Inferior parietal cortex (tissue), 1 donor: ENCODE results near the gene GUCD1.

Experiments
- DNase-seq: peaks from one replicate; pipeline ENCODE4 v3.0.0-alpha.2; 2016; ENCODE audit errors: extremely low spot score

The GUCD1 gene

DNA sequence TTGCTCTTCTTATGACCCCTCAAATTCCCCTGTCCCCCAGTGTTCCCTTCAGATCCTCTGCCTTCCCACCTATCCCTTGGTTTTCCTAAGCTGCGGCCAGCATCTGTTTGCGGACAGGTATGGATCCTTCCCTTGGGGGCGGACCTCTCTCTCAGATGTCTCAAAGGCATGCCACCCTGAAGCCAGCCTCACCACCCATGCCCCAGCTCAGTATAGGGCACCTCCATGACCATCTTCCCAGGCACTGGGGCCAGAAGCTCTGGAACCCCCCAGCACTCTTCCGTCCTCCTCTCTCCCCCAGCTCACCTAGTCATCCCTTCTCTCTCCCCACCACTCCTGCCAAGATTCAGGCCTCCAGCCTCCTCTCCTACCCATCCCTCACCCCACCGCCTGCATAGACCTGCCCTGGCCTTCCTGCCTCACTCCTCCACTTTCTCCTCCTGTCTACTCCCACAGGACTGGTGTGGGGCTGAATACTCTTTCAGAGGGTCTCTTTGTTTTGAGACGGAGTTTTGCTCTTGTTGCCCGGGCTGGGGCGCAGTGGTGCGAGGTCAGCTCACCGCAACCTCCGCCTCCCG lies 35.7 kb upstream of the GUCD1 start:
- no peak for DNase-seq

DNA sequence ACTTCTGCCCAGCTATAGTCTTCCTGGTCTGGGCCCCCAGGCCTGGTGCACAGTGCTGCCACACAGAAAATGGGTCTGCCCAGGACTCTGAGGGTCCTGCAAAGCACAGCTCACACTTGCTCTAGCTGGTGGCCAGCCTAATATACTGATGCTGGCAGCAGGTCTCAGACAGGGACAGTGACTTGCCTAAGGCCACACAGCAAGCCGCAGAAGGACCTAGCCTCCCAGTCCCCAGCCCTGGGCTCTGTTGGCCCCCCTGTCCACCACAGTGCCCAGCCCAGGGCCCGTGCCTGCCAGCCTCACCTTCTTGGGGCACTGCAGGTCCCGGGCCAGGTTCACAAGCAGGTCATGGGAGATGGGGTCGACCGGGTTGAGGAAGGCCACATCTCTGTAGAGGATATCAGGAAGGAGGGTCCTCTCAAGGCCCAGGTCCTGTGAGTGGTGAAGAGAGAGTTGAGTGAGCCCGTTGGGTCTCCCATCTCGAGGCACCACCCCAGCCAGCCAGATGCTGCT lies 34.6 kb upstream of the GUCD1 start:
- DNase-seq = no peak

DNA sequence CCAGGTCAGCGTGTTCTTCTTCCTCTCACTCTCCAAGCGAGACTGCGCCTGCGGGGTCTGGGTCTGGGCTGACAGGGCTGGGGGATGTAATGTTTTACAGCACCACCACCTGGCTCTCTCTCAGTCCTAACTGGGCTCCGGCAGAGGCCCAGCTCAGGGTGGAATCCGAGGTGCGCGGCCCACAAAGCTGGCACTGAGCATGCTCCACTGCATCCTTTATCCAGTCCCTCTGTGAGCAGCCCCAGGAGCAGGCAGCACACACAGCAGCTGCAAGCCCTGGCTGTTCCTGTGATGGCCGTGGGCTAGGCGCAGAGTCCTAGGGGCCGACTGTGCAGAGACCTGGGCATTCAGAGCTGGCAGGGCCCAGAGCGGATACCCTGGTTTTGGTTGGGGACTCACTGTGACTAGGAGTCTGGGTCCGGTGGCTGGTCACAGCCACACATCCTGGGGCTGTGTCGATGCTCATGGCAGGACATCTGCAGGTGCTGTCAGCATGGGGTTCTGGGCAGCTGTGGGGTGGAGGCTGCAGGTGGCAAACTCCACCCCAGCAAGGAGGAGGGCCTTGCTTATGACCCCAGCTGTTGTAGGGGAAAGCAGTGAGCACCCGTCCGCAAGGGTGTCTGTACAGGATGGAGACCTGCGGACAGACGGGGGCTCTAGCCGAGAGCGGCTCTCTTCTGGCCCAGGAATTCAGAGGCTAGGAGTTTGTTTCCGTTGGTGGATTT lies 34.0 kb upstream of the GUCD1 start:
- peak; percentile 11 for DNase-seq

DNA sequence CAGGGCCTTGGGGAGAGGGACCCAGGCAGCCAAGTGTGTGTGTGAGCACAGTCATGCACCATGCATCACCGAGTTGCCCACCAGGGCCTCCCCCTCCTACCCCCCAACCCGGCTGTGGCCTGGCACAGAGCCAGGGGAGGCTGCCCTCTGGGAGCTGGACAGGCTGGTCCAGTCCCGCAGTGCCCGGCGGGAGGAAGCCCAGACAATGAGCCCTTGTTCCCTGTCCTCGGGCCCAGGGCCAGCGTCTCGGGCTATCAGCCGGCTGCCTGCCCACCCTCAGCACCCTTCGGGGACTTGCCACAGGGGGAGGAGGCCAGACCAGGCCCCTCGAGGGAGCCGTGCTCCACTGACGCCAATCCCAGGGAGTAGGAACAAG lies 33.4 kb upstream of the GUCD1 start:
- peak; percentile 79 for DNase-seq

DNA sequence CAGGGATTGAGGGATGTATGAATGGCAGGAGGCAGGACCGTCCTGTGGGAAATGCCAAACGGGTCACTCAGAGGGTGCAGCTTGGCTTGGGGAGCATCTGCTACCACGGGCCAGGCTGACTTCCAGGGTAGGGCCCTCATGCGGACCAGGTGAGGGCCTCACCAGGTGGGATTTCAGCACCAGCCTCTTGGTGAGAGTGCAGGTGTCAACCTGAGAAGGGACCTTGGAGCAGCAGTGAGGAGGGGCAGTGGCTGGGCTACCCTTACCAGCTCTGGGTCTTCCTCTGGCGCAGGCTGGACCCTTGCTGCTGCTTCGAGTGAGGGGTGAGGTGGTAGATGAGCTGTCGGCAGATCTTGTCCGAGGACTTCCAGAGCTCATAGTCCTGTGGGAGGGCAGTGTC lies 33.0 kb upstream of the GUCD1 start:
- DNase-seq = no peak

DNA sequence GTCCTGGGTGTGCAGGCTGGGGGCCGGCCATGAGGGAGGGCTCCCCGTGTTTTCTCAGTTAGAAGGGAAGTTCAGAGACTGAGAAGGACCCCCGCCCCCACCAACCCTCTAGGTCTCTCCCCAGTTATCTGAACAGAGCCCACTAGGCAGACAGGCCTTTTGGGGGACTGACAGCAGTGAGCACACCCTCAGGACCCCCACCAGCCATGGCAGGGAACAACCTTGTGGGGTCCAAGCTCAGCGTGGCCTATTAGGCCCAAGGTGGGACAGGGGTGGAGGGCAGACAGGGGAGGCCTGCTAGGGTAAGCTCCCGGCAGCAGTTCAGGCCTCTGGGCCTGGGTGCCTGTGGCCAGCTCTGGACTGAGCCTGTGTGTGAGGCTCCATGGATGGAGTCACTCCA lies 32.3 kb upstream of the GUCD1 start:
- no peak for DNase-seq

DNA sequence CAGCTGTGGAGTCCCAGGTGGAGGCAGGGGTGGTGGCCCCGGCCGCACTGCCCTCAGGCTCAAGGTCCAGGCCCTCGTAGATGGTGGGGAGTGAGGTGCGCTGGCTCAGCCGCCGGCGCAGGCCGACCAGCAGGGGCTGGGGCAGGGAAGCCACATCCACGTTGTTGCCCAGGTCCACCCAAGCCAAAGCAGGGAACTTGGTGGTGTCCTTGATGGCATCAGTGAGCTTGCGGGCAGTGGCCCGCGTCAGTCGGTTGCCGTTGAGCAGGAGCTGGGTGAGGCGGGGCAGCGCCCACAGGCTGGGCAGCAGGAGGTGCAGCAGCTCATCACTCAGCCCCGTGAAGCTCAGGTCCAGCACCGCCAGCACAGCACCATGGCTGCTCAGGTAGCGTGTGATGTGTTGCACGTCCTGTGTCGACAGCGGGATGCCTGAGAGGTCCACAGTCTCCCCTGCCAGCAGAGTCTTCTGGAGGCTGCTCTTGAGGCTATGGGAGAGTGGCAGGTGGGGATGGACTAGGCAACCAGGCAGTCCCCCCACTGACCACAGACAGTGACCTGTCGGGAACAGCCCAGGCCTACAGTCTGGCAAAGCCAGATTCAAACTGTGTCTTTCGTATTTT lies 31.1 kb upstream of the GUCD1 start:
- no peak for DNase-seq

DNA sequence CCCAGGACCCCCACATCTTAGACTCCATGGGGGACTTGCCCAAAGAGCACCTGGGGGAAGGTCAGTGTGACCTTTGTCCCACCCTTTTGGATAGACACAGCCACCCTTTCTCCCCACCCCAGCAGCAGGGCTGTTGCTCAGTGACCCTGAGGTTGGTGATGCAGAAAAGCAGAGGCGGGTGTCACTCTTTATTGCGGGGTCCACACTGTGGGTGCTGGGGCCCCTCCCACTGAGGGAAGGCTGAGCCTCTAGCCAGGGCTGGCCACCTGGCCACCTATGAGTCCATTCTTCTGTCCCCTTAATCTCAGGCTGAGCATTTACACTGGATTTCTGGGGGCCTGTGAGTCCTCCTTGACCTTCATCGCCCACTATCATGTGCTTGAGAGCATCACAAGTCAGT lies 30.5 kb upstream of the GUCD1 start:
- no peak for DNase-seq

DNA sequence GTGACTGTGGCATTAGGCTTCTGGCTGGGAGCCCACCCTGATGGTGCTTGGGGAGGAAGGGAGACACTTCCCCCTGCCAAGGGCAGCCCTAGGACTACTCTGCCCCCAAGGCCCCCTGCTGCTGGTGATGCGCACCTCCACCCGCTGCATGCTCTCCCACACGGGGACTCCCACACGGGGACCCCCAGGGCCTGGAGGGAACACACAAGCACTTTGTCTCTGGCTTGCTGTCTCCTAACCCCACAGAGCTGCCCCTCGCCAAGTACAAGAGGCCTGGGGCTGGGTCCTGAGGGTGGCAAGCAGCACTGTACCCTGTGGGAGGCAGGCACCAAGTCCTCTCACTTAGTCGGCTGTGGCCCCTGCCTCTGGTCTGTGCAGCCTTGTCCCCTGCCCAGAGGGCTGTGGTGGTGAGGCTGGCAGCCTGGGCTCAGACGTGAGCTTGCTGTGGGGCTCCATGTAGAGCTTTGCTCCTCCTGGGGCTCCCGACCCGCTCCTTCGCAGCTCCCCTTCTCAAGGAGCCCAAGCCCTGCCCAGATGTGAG lies 30.0 kb upstream of the GUCD1 start:
- no peak for DNase-seq

DNA sequence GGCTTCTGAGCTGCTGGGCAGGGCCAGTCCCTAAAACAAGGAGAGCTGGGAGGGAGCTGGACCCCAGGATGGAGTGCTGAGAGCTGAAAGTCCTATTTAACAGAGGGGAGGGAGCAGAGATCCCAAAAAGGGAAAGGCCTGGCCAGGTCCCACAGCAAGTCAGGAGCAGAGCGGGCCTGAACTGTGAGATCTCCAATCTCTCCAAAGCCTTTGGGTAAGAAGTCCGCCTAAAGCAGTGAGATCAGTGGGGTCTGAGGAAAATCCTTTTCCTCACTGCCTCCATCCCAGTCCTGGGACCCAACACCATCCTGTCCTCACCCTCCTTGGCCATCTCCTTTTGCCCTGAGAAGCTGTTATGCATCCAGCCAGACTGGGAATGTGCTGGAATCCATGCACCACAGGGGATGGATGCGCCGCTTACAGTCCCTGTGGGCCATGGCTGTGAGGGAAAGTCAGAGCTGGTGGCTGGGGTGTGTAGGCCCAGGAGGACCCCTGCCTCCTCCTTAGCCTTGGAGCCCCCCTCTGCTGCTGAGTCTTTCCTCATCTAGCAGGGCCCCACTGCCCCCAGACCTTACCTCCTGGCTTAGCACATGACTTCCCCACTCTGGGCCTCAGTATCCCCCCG lies 29.3 kb upstream of the GUCD1 start:
- DNase-seq = no peak

DNA sequence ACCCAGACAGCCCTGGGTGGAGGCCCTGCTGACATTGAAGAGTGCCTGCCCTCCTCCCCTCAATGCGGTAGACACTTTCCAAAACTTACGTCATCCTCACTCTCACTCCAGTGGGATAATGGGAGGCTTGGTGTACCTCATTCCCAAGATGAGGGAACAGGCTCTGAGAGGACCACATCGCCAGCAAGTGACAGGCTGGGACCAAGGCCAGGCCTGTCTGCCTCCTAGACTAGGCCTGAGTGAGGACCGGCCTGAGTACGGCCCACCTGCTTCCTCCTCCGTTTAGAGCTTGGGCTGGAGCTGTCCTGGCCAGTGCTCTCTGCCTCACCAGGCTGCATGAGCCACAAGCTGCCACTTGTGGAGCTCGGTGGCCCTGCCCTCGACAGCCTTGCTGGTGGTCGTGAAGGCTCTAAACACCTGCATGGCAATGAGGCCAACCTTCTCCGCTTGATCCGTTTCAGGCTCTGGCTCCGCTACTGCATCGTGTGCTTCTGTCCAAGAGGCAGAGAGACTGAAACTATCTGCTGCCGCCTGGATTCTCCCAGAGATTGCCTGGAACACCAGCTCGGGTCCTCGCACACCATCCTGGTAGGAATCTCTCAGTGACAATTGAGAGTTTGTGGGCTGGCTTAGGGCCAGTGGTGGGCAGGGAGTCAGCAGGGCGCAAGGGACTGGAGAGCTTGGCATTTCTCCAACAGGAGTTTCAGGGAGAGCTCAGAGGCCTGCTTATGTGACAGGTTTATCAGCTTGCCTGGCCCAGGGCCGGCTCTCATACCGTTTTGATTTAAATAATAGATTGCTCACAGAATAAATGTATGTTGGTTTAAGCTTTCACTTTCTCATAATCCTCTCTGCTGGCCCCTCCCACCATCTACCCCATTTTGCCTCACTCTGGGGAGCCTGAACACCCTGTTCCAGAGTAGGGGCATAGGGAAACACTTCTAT lies 28.6 kb upstream of the GUCD1 start:
- no peak for DNase-seq

DNA sequence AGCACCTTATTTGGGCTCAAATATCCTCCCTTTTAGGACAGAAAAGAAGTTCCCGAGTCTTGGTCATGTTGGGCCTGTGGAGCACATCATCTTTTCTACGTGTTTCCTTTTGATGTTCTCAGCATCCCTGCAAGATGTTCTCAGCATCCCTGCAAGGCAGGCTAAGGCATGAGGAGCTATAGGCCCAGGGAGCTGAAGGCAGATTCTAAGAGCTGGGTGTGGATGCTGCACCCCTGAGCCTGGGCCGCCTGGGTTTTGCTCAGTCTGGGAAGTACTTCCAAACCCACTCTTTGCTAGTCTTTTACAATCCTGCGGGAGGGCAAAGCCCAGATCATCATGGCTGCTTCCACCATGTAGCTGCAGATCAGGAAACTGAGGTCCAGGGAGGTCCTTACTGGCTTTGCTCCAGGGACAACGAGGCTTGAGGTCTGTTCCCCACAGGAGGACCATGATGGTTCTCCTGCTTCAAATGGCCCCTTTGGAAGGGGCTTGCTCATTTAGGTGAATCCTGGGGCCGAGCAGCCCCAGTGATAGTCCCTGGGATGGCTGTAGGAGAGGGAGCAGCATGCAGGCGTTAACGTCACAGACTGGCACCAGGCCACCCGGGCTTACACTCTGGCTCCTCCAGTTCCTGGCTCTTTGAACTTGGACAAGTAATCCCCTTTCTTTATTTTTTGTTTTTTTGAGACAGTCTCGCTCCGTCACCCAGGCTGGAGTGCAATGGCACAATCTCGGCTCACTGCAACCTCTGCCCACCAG lies 27.3 kb upstream of the GUCD1 start:
- DNase-seq = no peak

DNA sequence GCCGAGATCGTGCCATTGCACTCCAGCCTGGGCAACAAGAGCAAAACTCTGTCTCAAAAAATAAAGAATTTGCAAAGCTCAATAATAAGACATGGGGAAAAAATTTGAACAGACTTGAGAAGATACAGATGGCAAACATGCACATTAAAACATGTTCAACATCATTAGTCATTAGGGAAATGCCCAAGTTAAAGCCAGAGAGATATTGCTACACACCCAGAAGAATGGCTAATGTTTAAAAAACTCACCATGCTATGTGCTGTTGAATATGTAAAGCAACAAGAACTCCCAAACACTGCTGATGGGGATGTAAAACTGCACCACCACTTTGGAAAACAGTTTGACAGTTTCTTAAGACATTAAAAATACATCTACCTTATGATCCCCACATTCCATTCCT lies 25.3 kb upstream of the GUCD1 start:
- DNase-seq = no peak

DNA sequence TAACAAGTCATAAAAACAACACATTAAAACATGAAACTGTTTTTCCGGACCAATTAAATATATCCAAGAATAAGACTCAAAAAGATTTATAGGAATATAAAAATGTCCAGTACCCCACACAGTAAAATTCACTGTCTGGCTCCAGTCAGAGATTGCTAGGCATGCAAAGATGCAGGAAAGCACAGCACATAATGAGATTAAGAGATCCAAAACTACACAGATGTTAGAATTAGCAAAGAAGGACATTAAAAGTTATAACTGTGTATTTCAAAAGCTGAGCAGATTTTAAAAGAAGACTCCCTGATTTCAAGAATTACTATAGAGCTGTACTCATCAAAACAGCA lies 24.3 kb upstream of the GUCD1 start:
- no peak for DNase-seq

DNA sequence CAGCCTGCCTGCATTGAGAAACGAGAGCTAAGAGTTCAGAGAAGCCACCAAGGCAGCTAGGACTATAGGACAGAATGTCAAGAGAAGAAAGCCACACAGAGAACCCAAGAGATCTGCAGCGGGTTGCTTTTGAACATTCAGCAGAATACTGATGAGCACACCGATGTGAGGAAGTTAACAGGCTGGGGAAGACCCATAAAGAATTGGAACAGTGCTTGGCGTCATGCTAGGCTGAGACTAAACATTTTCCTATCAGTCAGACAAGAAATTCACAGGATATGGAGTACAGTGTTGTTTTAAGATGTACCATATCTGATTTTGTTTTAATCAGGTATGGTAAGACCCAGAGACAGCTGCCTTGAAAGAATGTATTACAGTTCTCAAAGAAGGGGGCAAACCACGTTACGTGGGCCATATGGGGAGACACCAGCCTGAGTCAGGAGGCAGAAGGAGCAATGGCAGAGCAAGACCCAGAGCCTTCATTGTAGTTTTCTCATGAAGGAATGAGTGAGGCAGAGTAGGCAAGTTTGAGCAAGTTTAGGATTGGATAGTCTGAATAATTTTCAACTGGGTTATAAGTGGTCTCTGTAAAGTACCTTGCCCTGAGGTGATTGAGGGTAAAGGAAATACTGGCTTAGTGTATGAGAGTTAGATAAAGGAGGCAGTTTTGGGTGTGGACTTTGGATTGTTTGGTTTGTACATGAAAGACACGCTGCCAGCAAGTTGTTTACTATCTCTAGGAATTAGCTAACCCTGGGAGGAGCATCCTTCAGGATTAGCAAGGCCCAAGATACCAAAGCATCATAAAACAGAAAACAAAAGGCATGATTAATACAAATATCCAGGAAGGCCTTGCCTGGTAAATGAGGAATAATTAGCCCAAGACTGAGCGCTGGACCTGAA lies 23.7 kb upstream of the GUCD1 start:
- DNase-seq = no peak

DNA sequence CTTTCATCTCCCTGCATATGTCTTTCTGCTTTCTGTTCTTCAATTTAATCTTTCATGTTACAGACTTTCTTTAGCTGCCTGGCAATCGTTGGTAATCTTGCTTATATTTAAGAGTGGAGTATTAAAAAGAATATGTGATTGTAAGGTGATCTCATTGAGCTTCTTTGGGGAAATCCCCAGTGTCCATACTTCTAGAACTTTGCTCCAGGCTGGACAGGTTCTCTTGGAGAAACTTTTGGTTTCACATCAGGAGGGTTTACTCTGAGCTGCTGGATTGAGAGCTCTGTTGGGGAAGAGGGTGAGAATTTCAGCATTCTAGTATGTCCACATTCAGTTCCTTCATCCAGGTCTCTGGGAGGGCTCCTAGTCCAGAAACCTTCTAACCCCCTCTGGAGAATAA lies 21.8 kb upstream of the GUCD1 start:
- no peak for DNase-seq

DNA sequence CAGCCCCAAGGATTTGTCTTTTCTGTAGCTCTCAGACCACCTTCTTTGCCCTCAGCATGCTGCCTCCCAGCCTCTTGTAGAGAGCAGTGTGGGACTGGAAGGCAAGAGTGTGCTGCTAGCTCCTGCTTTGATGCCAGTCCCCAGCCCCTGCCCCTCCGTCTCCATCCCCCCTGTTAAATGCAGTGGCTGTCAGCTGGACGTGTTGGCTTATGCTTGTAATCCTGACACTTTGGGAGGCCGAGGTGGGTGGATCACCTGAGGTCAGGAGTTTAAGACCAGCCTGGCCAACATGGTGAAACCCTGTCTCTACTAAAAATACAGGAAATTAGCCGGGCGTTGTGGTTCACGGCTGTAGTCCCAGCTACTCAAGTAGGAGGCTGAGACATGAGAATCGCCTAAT lies 16.3 kb upstream of the GUCD1 start:
- DNase-seq = no peak

DNA sequence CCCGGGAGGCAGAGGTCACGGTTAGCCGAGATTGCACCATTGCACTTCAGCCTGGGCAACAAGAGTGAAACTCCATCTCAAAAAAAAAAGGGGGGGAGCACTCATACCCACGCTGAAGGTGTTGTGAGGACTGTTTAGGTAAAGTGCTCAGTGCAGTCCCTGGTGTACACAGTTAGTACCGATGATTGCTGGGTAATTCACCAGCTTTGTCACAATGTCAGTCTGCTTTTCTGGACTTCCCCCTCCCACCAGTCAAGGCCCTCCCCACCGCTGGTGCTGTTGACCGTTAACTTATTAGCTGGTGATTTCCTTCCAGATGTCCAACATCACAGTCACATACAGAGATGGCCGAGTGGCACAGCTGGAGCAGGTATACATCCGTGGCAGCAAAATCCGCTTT lies 12.7 kb upstream of the GUCD1 start:
- DNase-seq = no peak

DNA sequence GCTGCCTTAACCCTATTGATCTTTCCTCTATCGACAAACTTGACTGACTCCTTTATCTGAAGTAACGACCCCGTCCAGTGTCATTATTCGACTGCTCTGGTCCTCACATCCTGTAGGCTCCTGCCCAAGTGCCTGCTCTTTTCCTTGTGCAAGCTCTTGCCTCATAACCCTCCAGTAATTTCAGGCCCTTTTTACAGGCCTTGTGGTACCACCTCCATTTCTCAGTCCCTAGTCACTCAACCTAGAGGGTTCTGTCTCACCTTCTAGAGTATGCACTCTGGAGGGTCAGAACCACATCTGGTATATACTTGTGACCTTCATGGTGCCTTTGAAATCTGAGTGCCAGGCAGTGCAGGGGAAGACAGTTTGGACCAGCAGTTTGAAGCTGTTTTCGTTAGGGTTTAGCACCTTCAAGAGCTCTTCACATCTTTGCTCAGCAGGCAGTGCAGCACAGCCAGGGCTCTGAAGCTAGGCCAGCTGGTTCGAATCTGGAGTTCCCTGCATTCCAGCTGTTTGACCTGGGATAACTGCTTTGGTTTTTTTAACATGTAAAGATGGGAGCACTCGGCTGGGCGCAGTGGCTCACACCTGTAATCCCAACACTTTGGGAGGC lies 12.1 kb upstream of the GUCD1 start:
- no peak for DNase-seq
